Subcutaneous adipose tissue (tissue), 4 donors: ENCODE results near the gene NUMB. TPM values are rescaled to one million over a fixed set of nuclear protein-coding genes. Genes with fewer than 3 reads are reported as not detected.

Source experiments
- total RNA-seq, 4 donors: library from RNA; depleted of rRNA; stranded (reverse); fragments of >200 nt; gene quantifications; one replicate each; pipeline ENCODE4 v1.1.0, GENCODE V29; 2016
- TF ChIP-seq, protein P1 (sequence below): fragments of 450-650 bp; IDR thresholded peaks from one replicate; pipeline ENCODE4 v1.5.1; 2016; ENCODE audit warnings: low read depth, mild to moderate bottlenecking, control low read depth, antibody characterized with exemption, moderate library complexity

Gene NUMB
- total RNA-seq, 4 donors from 2014 or later: 45.1 to 85.8 (median 61.2) TPM

DNA sequence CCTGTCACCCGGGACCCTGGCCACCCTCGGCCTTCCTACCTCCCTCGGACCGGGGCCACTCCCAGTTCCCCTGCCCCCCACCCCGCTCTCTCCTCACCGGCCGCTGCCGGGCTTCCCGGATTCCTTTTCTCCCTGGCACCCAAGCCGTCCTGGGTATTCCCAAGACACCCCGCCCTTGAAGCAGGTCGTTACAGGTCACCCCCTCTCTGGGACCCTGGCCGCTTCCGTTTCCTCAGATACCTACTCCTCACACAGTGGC, 493 bp downstream of the NUMB start:
- TF ChIP-seq, protein P1, sequence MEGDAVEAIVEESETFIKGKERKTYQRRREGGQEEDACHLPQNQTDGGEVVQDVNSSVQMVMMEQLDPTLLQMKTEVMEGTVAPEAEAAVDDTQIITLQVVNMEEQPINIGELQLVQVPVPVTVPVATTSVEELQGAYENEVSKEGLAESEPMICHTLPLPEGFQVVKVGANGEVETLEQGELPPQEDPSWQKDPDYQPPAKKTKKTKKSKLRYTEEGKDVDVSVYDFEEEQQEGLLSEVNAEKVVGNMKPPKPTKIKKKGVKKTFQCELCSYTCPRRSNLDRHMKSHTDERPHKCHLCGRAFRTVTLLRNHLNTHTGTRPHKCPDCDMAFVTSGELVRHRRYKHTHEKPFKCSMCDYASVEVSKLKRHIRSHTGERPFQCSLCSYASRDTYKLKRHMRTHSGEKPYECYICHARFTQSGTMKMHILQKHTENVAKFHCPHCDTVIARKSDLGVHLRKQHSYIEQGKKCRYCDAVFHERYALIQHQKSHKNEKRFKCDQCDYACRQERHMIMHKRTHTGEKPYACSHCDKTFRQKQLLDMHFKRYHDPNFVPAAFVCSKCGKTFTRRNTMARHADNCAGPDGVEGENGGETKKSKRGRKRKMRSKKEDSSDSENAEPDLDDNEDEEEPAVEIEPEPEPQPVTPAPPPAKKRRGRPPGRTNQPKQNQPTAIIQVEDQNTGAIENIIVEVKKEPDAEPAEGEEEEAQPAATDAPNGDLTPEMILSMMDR: no peak

- TF ChIP-seq, protein P1: no peak
Observed at GRCh38 chr14:73457041-73457923, 1.1 kb downstream of the NUMB start.

DNA sequence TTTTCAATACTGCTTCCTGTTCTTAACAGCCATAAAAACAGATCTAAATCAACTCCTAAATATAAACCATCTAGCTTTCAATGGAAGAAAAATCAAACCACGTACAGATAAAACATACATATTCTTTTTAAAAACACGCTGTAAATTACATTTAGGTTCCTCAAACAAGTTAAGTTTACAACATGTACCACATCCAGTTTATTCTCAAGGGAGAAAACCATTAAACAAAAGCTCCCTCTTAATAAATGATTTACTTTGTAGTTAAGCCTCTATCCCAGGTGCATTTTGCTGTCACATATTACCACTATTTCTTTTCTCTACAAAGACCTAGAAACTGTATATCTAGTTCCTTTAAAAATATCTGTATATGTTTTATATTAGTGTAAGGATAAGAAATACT, 3.1 kb downstream of the NUMB start:
- TF ChIP-seq, protein P1: no peak

- TF ChIP-seq, protein P1: no peak
Observed at GRCh38 chr14:73452341-73453186, 5.8 kb downstream of the NUMB start.

DNA sequence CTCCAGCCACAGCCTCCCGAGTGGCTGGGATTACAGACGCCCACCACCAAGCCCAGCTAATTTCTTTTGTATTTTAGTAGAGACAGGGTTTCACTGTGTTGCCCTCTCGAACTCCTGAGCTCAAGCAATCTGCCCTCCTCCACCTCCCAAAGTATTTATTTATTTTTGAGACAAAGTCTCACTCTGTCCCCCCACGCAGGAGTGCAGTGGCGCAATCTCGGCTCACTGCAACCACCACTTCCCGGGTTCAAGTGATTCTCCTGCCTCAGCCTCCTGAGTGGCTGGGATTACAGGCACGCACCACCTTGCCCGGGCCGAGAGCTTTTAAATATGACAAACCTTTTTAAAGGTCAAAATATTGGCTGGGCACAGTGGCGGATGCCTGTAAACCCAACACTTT, 14.6 kb downstream of the NUMB start:
- TF ChIP-seq, protein P1: no peak

DNA sequence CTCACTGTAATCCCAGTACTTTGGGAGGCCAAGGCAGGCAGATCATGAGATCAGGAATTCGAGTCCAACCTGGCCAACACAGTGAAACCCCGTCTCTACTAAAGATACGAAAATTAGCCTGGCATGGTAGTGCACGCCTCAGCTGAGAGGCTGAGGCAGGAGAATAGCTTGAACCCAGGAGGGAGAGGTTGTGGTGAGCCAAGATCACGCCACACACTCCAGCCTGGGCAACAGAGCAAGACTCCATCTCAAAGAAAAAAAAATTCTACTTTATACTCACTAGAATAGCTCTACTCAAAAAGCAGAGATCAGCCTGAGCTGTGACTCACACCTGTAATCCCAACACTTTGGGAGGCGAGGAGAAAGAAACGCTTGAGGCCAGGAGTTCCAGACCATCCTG, 17.1 kb downstream of the NUMB start:
- TF ChIP-seq, protein P1: no peak

- TF ChIP-seq, protein P1: no peak
Observed at GRCh38 chr14:73438993-73439392, 19.4 kb downstream of the NUMB start.
